SK-N-SH (cell line): ENCODE data around the gene ACOXL. TPM values are rescaled to one million over a fixed set of nuclear protein-coding genes. Genes with fewer than 3 reads are reported as not detected.

Source experiments
- CTCF ChIA-PET: fragments of 300-600, 350-600 bp; formaldehyde crosslinking; extraction: SDS; loops from one replicate; lab custom pipeline; 2021; lab: Yijun Ruan, JAX
- POLR2A ChIA-PET: fragments of 350-600 bp; sonication (Branson Sonifier 250); formaldehyde crosslinking; extraction: SDS; loops from one replicate; lab custom pipeline; 2020; ENCODE audit warnings: antibody characterized with exemption, inconsistent platforms; lab: Yijun Ruan, JAX
- DNase-seq: peaks from one replicate; pipeline ENCODE4 v3.0.0; 2012
- H2AFZ ChIP-seq: fragments of 200-600 bp; sonication (generic); 2 replicates; pipeline ENCODE4 v1.8.1; 2016; ENCODE audit warnings: antibody characterized with exemption, mild to moderate bottlenecking, low read depth
- H3F3A ChIP-seq: fragments of 200-600 bp; sonication (generic); replicated peaks from 2 replicates; pipeline ENCODE3; 2016; ENCODE audit warnings: antibody characterized with exemption, mild to moderate bottlenecking; ENCODE audit not compliant: insufficient read depth
- H3K27ac ChIP-seq, 2 experiments: fragments of 200-500 bp in 1 of 2; fragments of 200-600 bp in 1 of 2; sonication (Bioruptor generic) in 1 of 2; sonication (generic), shearing (Covaris generic) in 1 of 2; 2 replicates each; pipeline versions ENCODE4 v1.5.1 to v1.6.1; 2014 to 2016; ENCODE audit warnings: low read depth in 2 of 2, inconsistent platforms in 1 of 2, low read length in 1 of 2, mild to moderate bottlenecking in 1 of 2, mixed read lengths in 1 of 2
- H3K27me3 ChIP-seq: fragments of 200-600 bp; sonication (generic), shearing (Covaris generic); 2 replicates; pipeline ENCODE4 v1.6.1; 2016; ENCODE audit warnings: mixed run types; ENCODE audit not compliant: insufficient read depth
- H3K36me3 ChIP-seq, 2 experiments: fragments of 200-500 bp in 1 of 2; fragments of 200-600 bp in 1 of 2; sonication (Bioruptor generic) in 1 of 2; sonication (generic) in 1 of 2; replicated peaks in 1 of 2; 2 replicates each; pipeline versions ENCODE3 to v1.5.1; 2014 to 2016; ENCODE audit warnings: low read length in 1 of 2, mild to moderate bottlenecking in 1 of 2; ENCODE audit not compliant: insufficient read depth in 2 of 2, control insufficient read depth in 1 of 2
- H3K4me1 ChIP-seq, 2 experiments: fragments of 200-500 bp in 1 of 2; fragments of 200-600 bp in 1 of 2; sonication (Bioruptor generic) in 1 of 2; sonication (generic), shearing (Covaris generic) in 1 of 2; 2 replicates each; pipeline versions ENCODE4 v1.5.1 to v1.6.1; 2014 to 2016; ENCODE audit warnings: low read depth in 1 of 2, low read length in 1 of 2, mixed run types in 1 of 2; ENCODE audit not compliant: insufficient read depth in 2 of 2, control insufficient read depth in 1 of 2
- H3K4me2 ChIP-seq: fragments of 200-600 bp; sonication (generic), shearing (Covaris generic); 2 replicates; pipeline ENCODE4 v1.6.1; 2017; ENCODE audit warnings: mixed run types
- H3K4me3 ChIP-seq, 2 experiments: fragments of 200-500 bp in 1 of 2; fragments of 200-600 bp in 1 of 2; sonication (Bioruptor generic) in 1 of 2; sonication (generic), shearing (Covaris generic) in 1 of 2; 2 replicates each; pipeline versions ENCODE4 v1.5.1 to v1.8.1; 2014 to 2016; ENCODE audit warnings: low read depth in 2 of 2, inconsistent platforms in 1 of 2, low read length in 1 of 2, mild to moderate bottlenecking in 1 of 2, mixed read lengths in 1 of 2, moderate library complexity in 1 of 2
- H3K79me2 ChIP-seq: fragments of 200-600 bp; sonication (generic); 2 replicates; pipeline ENCODE4 v1.8.1; 2017; ENCODE audit warnings: mild to moderate bottlenecking; ENCODE audit not compliant: insufficient read depth
- H3K9ac ChIP-seq: fragments of 200-600 bp; sonication (generic); 2 replicates; pipeline ENCODE4 v1.6.1; 2017; ENCODE audit warnings: mixed run types
- H3K9me2 ChIP-seq: fragments of 200-600 bp; sonication (generic); 2 replicates; pipeline ENCODE4 v1.6.1; 2017; ENCODE audit warnings: mixed run types
- H3K9me3 ChIP-seq: fragments of 200-600 bp; sonication (generic); 2 replicates; pipeline ENCODE4 v1.6.1; 2017; ENCODE audit warnings: mixed run types, mild to moderate bottlenecking, moderate library complexity
- H4K20me1 ChIP-seq: fragments of 200-600 bp; sonication (generic); 2 replicates; pipeline ENCODE4 v1.6.1; 2017; ENCODE audit warnings: mild to moderate bottlenecking, mixed run types; ENCODE audit not compliant: insufficient read depth
- ELF1 ChIP-seq: IDR thresholded peaks from 2 replicates; pipeline ENCODE4 v1.4.0; 2012
- EZH2phosphoT487 ChIP-seq: fragments of 200-600 bp; sonication (generic); IDR thresholded peaks from 2 replicates; pipeline ENCODE4 v1.6.1; 2017; ENCODE audit warnings: low read depth, mixed run types, mild to moderate bottlenecking, antibody characterized with exemption, moderate library complexity, borderline replicate concordance
- FOSL2 ChIP-seq: IDR thresholded peaks from 2 replicates; pipeline ENCODE4 v1.4.0; 2012; ENCODE audit warnings: low read depth, mild to moderate bottlenecking, moderate library complexity, borderline replicate concordance
- FOXJ3 ChIP-seq: sonication (generic); formaldehyde crosslinking; IDR thresholded peaks from 2 replicates; pipeline ENCODE4 v1.5.1; 2020; ENCODE audit warnings: mild to moderate bottlenecking, missing genetic modification reagents
- GABPA ChIP-seq: IDR thresholded peaks from 2 replicates; pipeline ENCODE4 v1.4.0; 2012; ENCODE audit warnings: low read depth, mild to moderate bottlenecking
- GATA2 ChIP-seq: sonication (generic); formaldehyde crosslinking; IDR thresholded peaks from 2 replicates; pipeline ENCODE4 v1.5.0; 2020; ENCODE audit warnings: mild to moderate bottlenecking, missing genetic modification reagents
- MEF2A ChIP-seq: IDR thresholded peaks from 2 replicates; pipeline ENCODE4 v1.4.0; 2012; ENCODE audit warnings: low read depth, borderline replicate concordance
- PBX3 ChIP-seq: IDR thresholded peaks from 2 replicates; pipeline ENCODE4; 2012
- POLR2AphosphoS5 ChIP-seq: IDR thresholded peaks from 2 replicates; pipeline ENCODE4 v1.6.1; 2012; ENCODE audit warnings: low read depth, low read length
- RCOR1 ChIP-seq: fragments of 150-350 bp; IDR thresholded peaks from 2 replicates; pipeline ENCODE4 v1.6.1; 2017; ENCODE audit warnings: antibody characterized with exemption, low read length
- REST ChIP-seq: IDR thresholded peaks from 2 replicates; pipeline ENCODE4 v1.6.1; 2012; ENCODE audit warnings: mild to moderate bottlenecking, low read depth, low read length, moderate library complexity
- TAF1 ChIP-seq: IDR thresholded peaks from 2 replicates; pipeline ENCODE4 v1.6.1; 2012; ENCODE audit warnings: low read depth, mild to moderate bottlenecking, low read length, moderate library complexity, borderline replicate concordance
- USF2 ChIP-seq: fragments of 150-350 bp; IDR thresholded peaks from 2 replicates; pipeline ENCODE4 v1.6.1; 2017; ENCODE audit warnings: antibody characterized with exemption, low read length, low read depth, borderline replicate concordance
- YY1 ChIP-seq: IDR thresholded peaks from 2 replicates; pipeline ENCODE4 v1.4.0; 2012; ENCODE audit warnings: low read depth, mild to moderate bottlenecking
- ZBTB33 ChIP-seq: IDR thresholded peaks from 2 replicates; pipeline ENCODE4 v1.4.0; 2012; ENCODE audit warnings: low read depth, borderline replicate concordance
- WGBS: methylation state at CpG from one replicate; pipeline ENCODE4 v1.1.6; 2017; ENCODE audit warnings: low lambda C conversion rate; 5-methylcytosine and 5-hydroxymethylcytosine counted together
- polyA plus RNA-seq, 3 experiments: library from polyadenylated mRNA; depleted of rRNA; stranded (reverse); fragments of >200 nt; gene quantifications; 2 replicates each; pipeline ENCODE4 v1.2.3, GENCODE V29; 2012

Gene ACOXL
- polyA plus RNA-seq, 1 of the 3 experiments (the other 2 are of a cell fraction) = not detected

GRCh38 chr2:110885256-110885655, 152.9 kb downstream of the ACOXL start:
- ChIA-PET CTCF (interaction anchor here (0.9 kb wide), 1 partner anchor 9 kb away, joined by 6 read pairs; no protein-coding TSS in a partner anchor), POLR2A (no interaction called here)
- H2AFZ ChIP-seq = no peak overlapping the region
- H3K36me3 ChIP-seq = no peaks in the 10 kb centered on the region
- no peak overlapping the region for H3K27ac ChIP-seq
- no peaks in the 10 kb centered on the region for H4K20me1 ChIP-seq
- 67% methylated on average over 4 of the region's 4 CpGs for WGBS
- no peak overlapping the region for H3K4me2 ChIP-seq
- H3K4me1 ChIP-seq = 0 out of 4 replicates have a peak, but pooled peaks cover 0 to 3% of the 10 kb centered on the region in 2 experiments
- no peaks in the 10 kb centered on the region for H3K27me3 ChIP-seq
- H3K9me2 ChIP-seq = no peaks in the 10 kb centered on the region
- H3K9me3 ChIP-seq = no peaks in the 10 kb centered on the region
- no peak for TF ChIP-seq USF2
- TF ChIP-seq RCOR1 = no peak
- TF ChIP-seq MEF2A = no peak
- no peak for TF ChIP-seq GABPA
- TF ChIP-seq REST = no peak
- TF ChIP-seq TAF1 = no peak
- TF ChIP-seq FOSL2 = no peak
- no peak for TF ChIP-seq POLR2AphosphoS5
- TF ChIP-seq GATA2 (CRISPR knock-in tag) = no peak
- TF ChIP-seq ELF1 = no peak
- no peak for TF ChIP-seq EZH2phosphoT487
- TF ChIP-seq ZBTB33 = no peak
- TF ChIP-seq FOXJ3 (CRISPR knock-in tag) = no peak
- TF ChIP-seq PBX3 = no peak
- no peak for TF ChIP-seq YY1
- no peak overlapping the region for H3K9ac ChIP-seq
- H3K79me2 ChIP-seq = no peaks in the 10 kb centered on the region
- no peak overlapping the region for H3K4me3 ChIP-seq
- no peak for DNase-seq
- H3F3A ChIP-seq = no peaks in the 10 kb centered on the region
